Stomach (tissue), 9 donors: ENCODE data around the gene SCO2. TPM values are rescaled to one million over a fixed set of nuclear protein-coding genes. Genes with fewer than 3 reads are reported as not detected.

Experiments used
- DNase-seq, 2 donors: peaks; one replicate each; pipeline versions ENCODE4 v3.0.0 to v3.0.0-alpha.2; 2013 to 2019
- H3K27ac ChIP-seq, 5 donors: fragments of 200-600 bp in 4 of 5; sonication (generic) in 4 of 5; one replicate each; pipeline ENCODE4 v1.5.1; 2013 to 2019; ENCODE audit warnings: mild to moderate bottlenecking in 1 of 5, moderate library complexity in 1 of 5
- H3K27me3 ChIP-seq, 3 donors: fragments of 200-600 bp; sonication (generic); one replicate each; pipeline ENCODE4 v1.5.1; 2017 to 2019; ENCODE audit warnings: mixed run types in 1 of 3
- H3K36me3 ChIP-seq, 4 donors: fragments of 200-600 bp; sonication (generic); 1 replicate in 3 of 4; 2 replicates in 1 of 4; pipeline ENCODE4 v1.5.1; 2016 to 2019
- H3K4me1 ChIP-seq, 4 donors: fragments of 200-600 bp; sonication (generic); one replicate each; pipeline ENCODE4 v1.5.1; 2016 to 2019
- H3K4me3 ChIP-seq, 4 donors: fragments of 200-600 bp; sonication (generic) in 3 of 4; one replicate each; pipeline ENCODE4 v1.5.1; 2016 to 2019; ENCODE audit warnings: mild to moderate bottlenecking in 1 of 4
- H3K9me3 ChIP-seq, 4 donors: fragments of 200-600 bp; sonication (generic); one replicate each; pipeline ENCODE4 v1.5.1; 2016 to 2019
- EP300 ChIP-seq: sonication (generic); formaldehyde crosslinking; IDR thresholded peaks from one replicate; pipeline ENCODE4 v1.6.1; 2017; ENCODE audit warnings: antibody characterized with exemption
- POLR2A ChIP-seq, 4 donors: fragments of 450-650 bp; IDR thresholded peaks; one replicate each; pipeline ENCODE4 v1.6.1; 2016; ENCODE audit warnings: antibody characterized with exemption in 4 of 4, control low read depth in 2 of 4, mild to moderate bottlenecking in 1 of 4, moderate library complexity in 1 of 4
- POLR2AphosphoS5 ChIP-seq, 3 donors: sonication (generic); formaldehyde crosslinking; IDR thresholded peaks; one replicate each; pipeline ENCODE4 v1.6.1; 2016; ENCODE audit warnings: antibody characterized with exemption in 3 of 3
- WGBS, 5 donors: extraction: QIAGEN DNeasy Blood & Tissue Kit in 3 of 5; methylation state at CpG; one replicate each; pipeline versions ENCODE4 v1.1.5 to v1.1.7; 2013 to 2018; 5-methylcytosine and 5-hydroxymethylcytosine counted together
- intact Hi-C: fragments of 100-400 bp; cut with DNase I; formaldehyde crosslinking; loops from one replicate; pipeline ENCODE4 v1.15.1; 2023; ENCODE audit warnings: low total_unique reads
- polyA plus RNA-seq, 3 donors: library from polyadenylated mRNA; stranded (reverse); fragments of 200-250 nt; gene quantifications; one replicate each; pipeline ENCODE4 v1.2.3, GENCODE V29; 2013
- total RNA-seq, 5 donors: library from RNA; depleted of rRNA; stranded (reverse); fragments of >200 nt; gene quantifications; one replicate each; pipeline versions ENCODE4 v1.1.0 to v1.2.3, GENCODE V29; 2014 to 2016
- TF ChIP-seq, protein P1 (sequence below), 7 experiments: fragments of 450-650 bp in 4 of 7; fragments of 200-600 bp in 3 of 7; sonication (generic) in 3 of 7; IDR thresholded peaks; one replicate each; pipeline ENCODE4 v1.5.1; 2016 to 2019; ENCODE audit warnings: antibody characterized with exemption in 7 of 7, control low read depth in 2 of 7, mild to moderate bottlenecking in 1 of 7
- donor health status: healthy with polysubstance abuse.
- donor health status: Bipolar disorder and iron deficiency.
- donor health status: healthy.

The SCO2 gene
- total and polyA plus RNA-seq, 8 donors: 0.92 to 7.5 (median 1.9) TPM; not detected in 5

DNA sequence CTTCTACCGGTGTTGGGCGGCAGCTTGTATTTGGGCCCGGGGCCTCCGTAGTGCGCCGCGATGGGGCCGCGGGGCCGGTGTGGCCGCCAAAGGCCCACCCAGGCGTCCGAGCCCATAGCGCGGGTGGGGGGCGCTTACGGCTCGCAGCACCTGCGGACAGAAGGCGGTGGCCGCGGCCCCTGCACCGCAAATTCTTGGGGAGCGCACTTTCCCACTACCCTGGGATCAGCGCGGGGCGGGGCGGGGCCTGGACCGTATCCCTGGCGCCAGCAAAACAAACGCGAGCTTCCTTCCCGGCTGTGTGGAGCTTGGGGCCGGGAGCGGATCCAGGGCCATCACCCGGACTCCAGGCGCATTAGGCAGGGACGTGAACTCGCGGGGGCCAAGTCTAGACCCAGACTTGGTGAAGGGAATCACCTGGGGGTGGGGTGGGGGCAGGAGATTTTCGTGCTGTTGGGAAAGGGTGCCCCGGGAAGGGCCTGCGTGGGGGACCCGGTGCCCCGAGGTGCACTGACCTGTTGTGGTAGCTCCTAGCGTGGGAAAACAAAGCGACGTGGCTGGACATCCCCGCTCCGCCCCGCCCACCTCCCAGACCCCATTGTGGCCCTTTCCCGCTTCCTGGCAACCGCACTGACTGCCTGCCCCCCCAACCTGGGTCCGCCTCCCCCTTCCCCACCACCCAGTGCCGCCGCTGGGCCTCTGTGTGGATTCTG lies 6.7 kb upstream of the SCO2 start:
- 2 to 4% (median 4%) methylated on average over 22 to 56 of the region's 56 CpGs for WGBS, 5 donors
- H3K9me3 ChIP-seq: no peaks in the 10 kb centered on the region
- intact Hi-C loops: no loop called here

DNA sequence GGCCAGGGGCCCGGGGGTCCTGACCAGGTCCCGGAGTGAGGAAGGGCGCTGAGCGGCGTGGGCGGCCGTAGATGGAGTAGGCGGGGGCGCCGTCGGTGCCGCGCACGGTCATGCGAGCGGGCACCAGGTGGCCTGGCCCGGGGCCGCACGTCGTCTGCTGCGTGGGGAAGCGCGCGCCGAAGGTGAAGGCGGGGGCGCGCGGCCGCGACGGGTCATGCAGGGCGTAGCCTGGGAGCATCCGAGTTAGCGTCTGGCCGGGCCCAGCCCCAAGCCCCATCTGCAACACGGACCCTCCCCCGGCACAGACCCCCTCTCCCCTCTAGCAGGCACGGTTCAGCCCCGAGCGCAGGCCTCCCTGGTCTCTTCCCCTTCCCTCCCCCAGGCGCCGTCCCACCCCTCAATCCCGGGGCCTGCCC lies 6.2 kb upstream of the SCO2 start:
- H3K36me3 ChIP-seq: no peaks in the 10 kb centered on the region
- DNase-seq: peak; percentile 74 to 79
- intact Hi-C loops: no loop called here
- H3K4me3 ChIP-seq: peak overlapping the region; percentile 53 to 80 (median 57)
- WGBS, 5 donors: 0 to 2% (median 0%) methylated on average over 27 to 44 of the region's 44 CpGs
- no peaks in the 10 kb centered on the region for H3K9me3 ChIP-seq
- peaks cover 49 to 78% (median 58%) of the 10 kb centered on the region in 4 donors for H3K4me1 ChIP-seq
- H3K27ac ChIP-seq: peak overlapping the region; percentile 92 to 98 (median 93)
- TF ChIP-seq, protein P1, sequence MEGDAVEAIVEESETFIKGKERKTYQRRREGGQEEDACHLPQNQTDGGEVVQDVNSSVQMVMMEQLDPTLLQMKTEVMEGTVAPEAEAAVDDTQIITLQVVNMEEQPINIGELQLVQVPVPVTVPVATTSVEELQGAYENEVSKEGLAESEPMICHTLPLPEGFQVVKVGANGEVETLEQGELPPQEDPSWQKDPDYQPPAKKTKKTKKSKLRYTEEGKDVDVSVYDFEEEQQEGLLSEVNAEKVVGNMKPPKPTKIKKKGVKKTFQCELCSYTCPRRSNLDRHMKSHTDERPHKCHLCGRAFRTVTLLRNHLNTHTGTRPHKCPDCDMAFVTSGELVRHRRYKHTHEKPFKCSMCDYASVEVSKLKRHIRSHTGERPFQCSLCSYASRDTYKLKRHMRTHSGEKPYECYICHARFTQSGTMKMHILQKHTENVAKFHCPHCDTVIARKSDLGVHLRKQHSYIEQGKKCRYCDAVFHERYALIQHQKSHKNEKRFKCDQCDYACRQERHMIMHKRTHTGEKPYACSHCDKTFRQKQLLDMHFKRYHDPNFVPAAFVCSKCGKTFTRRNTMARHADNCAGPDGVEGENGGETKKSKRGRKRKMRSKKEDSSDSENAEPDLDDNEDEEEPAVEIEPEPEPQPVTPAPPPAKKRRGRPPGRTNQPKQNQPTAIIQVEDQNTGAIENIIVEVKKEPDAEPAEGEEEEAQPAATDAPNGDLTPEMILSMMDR (IDR thresholded peaks at IDR 0.05): no peak
- TF ChIP-seq POLR2A (IDR thresholded peaks at IDR 0.05): no peak
- TF ChIP-seq EP300: no peak
- TF ChIP-seq POLR2AphosphoS5 (IDR thresholded peaks at IDR 0.05): peak in 1 of 3 donors; percentile 71
- H3K27me3 ChIP-seq: peaks cover 0 to 67% (median 0%) of the 10 kb centered on the region in 3 donors

More for the DNA sequence above, 6.7 kb upstream of the SCO2 start:
- H3K27ac ChIP-seq: peak overlapping the region; percentile 92 to 98 (median 93)
- DNase-seq: peak; percentile 84 to 90
- TF ChIP-seq POLR2A (IDR thresholded peaks at IDR 0.05) (no peak), POLR2AphosphoS5 (IDR thresholded peaks at IDR 0.05) (peak in 2 of 3 donors; percentile 72 to 75), EP300 (no peak)
- TF ChIP-seq, protein P1 (IDR thresholded peaks at IDR 0.05): no peak
- H3K27me3 ChIP-seq: peaks cover 0 to 67% (median 0%) of the 10 kb centered on the region in 3 donors
- peaks cover 43 to 72% (median 53%) of the 10 kb centered on the region in 4 donors for H3K4me1 ChIP-seq
- H3K4me3 ChIP-seq: peak overlapping the region; percentile 53 to 80 (median 57)
- H3K36me3 ChIP-seq: no peaks in the 10 kb centered on the region

DNA sequence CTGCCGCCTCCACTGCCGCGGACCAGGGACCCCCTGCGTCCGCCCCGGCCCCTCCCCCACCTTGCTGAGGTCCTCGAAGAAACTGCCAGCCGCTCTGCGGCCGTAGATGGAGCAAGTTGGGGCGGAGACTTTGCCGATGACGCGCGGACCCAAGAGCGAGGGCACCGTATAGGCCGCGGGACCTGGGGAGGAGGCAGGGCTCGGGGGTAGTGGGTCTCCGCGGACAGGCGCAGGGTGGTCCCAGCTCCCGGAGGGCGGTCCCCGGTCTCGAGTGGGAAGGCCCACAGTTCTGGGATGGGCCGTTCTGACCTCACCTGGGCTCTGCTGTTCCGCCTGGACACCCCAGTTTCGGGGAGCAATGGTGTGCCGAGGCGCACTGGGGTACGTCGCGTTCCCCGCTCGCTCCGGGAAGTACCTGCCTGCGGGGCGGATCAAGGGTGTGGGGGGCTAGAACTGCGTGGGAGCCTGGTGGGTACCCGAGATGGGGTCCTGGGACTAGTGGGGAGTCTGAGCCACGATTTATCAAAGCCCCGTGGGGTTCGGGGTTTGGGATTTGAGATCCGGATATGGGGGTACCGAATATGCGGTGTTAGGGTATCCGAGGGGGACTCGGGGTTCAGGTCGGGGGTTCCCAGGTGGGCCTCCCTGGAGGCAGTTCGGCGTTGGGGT lies 5.6 kb upstream of the SCO2 start:
- TF ChIP-seq, protein P1 (IDR thresholded peaks at IDR 0.05): no peak
- TF ChIP-seq POLR2AphosphoS5 (IDR thresholded peaks at IDR 0.05): peak in 2 of 3 donors; percentile 91 to 93
- TF ChIP-seq POLR2A (IDR thresholded peaks at IDR 0.05): peak in 2 of 4 donors; percentile 36 to 55
- TF ChIP-seq EP300: no peak
- peak overlapping the region; percentile 92 to 98 (median 93) for H3K27ac ChIP-seq
- no peaks in the 10 kb centered on the region for H3K36me3 ChIP-seq
- WGBS, 5 donors: 2 to 7% (median 3%) methylated on average over 24 to 53 of the region's 53 CpGs
- peak overlapping the region; percentile 53 to 80 (median 57) for H3K4me3 ChIP-seq
- peaks cover 0 to 63% (median 0%) of the 10 kb centered on the region in 3 donors for H3K27me3 ChIP-seq
- intact Hi-C loops: no loop called here
- peaks cover 54 to 83% (median 64%) of the 10 kb centered on the region in 4 donors for H3K4me1 ChIP-seq
- peak; percentile 91 to 93 for DNase-seq
- no peaks in the 10 kb centered on the region for H3K9me3 ChIP-seq

DNA sequence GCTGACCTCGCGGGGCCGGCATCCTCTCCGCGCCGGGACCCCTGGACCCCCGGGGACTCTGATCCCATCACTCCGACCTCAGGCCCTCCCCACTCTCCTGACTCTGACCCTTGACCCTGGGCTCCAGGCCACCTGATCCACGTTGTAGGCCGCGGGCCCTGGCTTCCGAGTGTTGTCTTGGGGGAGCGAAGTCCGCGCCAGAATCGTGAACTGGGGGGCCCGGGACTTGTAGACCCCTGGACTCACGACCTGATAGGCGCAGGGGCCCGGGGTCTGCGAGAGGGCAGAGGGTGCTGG lies 5.1 kb upstream of the SCO2 start:
- peaks cover 0 to 60% (median 0%) of the 10 kb centered on the region in 3 donors for H3K27me3 ChIP-seq
- no peak for DNase-seq
- H3K4me3 ChIP-seq: peak overlapping the region; percentile 53 to 80 (median 57)
- H3K27ac ChIP-seq: peak overlapping the region; percentile 92 to 98 (median 93)
- peaks cover 54 to 83% (median 66%) of the 10 kb centered on the region in 4 donors for H3K4me1 ChIP-seq
- TF ChIP-seq POLR2A (IDR thresholded peaks at IDR 0.05) (no peak), POLR2AphosphoS5 (IDR thresholded peaks at IDR 0.05) (no peak), EP300 (no peak)
- TF ChIP-seq, protein P1 (IDR thresholded peaks at IDR 0.05): no peak
- no peaks in the 10 kb centered on the region for H3K36me3 ChIP-seq
- H3K9me3 ChIP-seq: no peaks in the 10 kb centered on the region
- whole genome bisulfite sequencing, 5 donors: 0 to 2% (median 1%) methylated on average over 14 to 21 of the region's 21 CpGs
- intact Hi-C loops: no loop called here
